HG02798 (cell line): ENCODE data around the gene MITD1.
A peak's percentile ranks its signal among the peaks of the same experiment; 100 is the strongest.
"Not testable (repeated sequence)": the region's sequence is repeated elsewhere in the genome, so short reads cannot be mapped to it uniquely, and the experiment has no call there.

ENCODE experiments used
- ATAC-seq: cut with Tn5 transposase; IDR thresholded peaks from one replicate; pipeline ENCODE4 v1.9.1; 2021; ENCODE audit warnings: mild to moderate bottlenecking; ENCODE audit not compliant: unreplicated experiment, poor library complexity

MITD1 gene

GRCh38 chr2:99156891-99157290, 24.0 kb downstream of the MITD1 start:
- no peak for ATAC-seq

- ATAC-seq: peak; percentile 99
These were observed 26.0 kb downstream of the MITD1 start, which contains the start of the genes LIPT1 and TSGA10 for GRCh38 chr2:99154643-99155536. Gene LIPT1, plus strand, starts transcription at chr2:99154967. Its CDS starts 6,991 bp downstream, at chr2:99161958. Gene TSGA10, minus strand, starts transcription at chr2:99154942. Its CDS starts 45,503 bp downstream, at chr2:99109439.

DNA sequence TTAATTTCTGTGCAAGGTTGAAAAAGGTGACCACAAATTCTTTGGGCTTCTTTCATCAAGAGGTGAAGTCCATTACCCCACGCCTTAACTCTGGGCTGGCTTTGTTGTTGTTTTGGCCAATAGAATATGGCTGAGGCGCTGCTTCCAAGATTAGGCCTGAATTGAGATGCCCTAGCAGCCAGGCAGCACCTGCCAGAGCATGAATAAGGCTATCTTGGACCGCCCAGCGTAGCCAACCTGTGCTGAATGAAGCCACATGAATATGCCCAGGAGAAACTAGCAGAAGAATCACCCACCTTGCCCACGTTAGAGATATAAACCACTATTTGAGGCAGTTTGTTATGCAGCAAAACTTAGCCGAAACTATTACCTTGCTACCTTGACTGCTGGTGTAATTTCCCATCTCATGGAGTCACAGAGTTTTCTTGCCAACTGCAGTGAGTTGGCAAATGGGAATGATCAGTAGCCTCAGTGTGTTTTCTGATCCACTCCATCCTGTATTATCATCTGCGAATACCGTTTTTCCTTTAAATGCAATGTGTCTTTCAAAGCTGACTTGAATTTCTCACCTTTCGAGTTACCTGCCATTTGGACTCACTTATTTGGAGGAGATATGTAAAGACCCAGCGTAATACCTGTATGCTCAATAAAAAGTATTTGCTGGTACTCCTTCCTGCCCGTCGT, 26.8 kb downstream of the MITD1 start:
- ATAC-seq: no peak

DNA sequence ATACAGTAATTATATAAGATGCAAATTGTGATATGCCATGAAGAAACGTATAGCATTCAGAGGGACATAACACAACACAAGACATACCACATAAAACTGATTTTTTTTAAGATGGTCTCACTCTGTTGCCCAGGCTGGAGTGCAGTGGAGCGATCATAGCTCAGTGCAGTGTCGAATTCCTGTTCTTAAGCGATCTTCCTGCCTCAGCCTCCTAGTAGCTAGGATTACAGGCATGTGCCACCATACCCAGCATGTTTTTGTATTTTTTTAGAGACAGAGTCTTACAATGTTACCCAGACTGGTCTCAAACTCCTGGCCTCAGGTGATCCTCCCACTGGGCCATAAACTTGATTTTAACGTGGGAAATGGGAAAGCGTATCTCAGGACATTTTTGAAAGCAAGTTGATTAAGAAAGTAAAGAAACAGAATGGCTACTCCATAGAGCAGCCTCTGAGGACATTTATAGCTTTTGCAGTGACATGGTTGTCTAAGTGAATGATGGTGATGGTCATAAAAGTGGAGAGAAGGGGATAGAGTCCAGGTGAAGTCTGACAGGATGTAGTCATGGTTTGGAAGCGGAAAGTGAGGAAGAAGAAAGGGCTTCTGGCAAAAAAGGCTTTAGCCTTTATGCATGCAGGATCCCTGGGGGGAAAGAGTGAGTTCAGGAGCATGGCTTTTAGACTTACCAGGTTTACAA, 28.5 kb downstream of the MITD1 start:
- no peak for ATAC-seq

DNA sequence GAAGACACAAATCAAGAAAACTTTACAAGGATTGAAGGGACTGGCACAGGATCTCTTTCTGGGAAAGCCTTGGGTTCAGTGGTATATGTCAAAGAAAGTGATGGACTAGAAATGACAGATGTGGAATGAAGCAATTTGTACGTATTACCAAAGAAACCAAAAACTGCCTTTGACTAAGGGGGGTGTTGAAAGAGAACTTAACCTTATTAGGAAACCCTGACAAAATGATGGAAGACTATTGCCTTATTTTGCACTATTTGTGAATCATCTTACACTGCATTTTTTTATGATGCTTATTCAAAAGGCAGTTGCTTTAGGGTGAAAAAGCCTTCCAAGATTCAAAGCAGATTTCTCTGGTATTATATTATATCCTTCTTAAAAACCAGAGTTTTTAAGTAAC, 30.2 kb downstream of the MITD1 start:
- no peak for ATAC-seq

GRCh38 chr2:99141110-99142108, 39.4 kb downstream of the MITD1 start, which contains the start of gene C2orf15:
Gene C2orf15, plus strand, starts transcription at chr2:99141707. Its CDS starts 8,852 bp downstream, at chr2:99150559.
- ATAC-seq: peak; percentile 93

GRCh38 chr2:99140860-99141109, 40.1 kb downstream of the MITD1 start:
- peak; percentile 32 for ATAC-seq

GRCh38 chr2:99140056-99140859, 40.6 kb downstream of the MITD1 start:
- no peak for ATAC-seq

- no peak for ATAC-seq
These were observed 41.9 kb downstream of the MITD1 start for GRCh38 chr2:99139003-99139402.

GRCh38 chr2:99135044-99135556, 45.8 kb downstream of the MITD1 start:
- not testable (repeated sequence) for ATAC-seq

DNA sequence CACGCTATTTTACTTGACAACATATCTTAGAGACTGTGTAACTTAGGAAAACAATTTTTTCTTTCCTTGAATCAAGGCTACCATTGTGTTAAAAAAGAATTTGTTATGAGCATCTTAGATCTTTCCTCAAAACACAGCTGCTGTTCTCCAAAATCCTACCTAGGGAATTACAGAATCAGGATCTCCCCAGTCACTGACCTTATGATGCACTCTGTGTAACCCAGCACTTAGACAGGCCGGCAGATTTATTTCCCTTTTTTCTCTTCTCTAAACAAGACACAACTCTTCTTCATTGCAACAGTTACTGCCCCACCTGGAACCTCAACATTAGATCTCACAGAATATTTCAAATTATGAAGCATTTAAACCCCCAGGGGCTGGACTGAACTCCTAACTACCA, 52.9 kb downstream of the MITD1 start:
- ATAC-seq: no peak
